ENCODE measurements around the gene ASB10. TPM values are rescaled to one million over a fixed set of nuclear protein-coding genes. Genes with fewer than 3 reads are reported as not detected.
A peak's percentile ranks its signal among the peaks of the same experiment; 100 is the strongest.

The ASB10 gene
- total RNA-seq, 1 donor from 2014 or later: not detected

DNA sequence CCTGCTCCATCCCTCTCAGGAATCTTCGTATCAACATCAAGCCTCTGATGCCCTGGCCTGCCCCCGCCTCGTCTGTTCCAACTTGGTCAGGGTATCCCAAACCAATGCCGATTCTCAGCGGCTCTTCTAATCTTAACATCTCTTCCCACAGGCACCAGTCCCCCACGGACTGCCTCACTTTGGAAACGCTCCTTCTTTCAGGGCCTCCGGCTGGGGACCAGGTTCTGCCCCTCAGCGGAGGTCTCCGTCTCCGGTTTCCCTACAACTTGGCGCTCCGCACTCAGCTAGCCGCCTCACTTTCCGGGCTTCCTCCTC, 39.5 kb upstream of the ASB10 start:
- no peak for DNase-seq (ENCODE audit: low read depth)
- Histone ChIP-seq H3K36me3 (ENCODE audit: control insufficient read depth, insufficient read depth, low read length) (peaks cover 21% of the 10 kb centered on the region), H3K27me3 (ENCODE audit: control insufficient read depth, insufficient read depth, low read length) (no peaks in the 10 kb centered on the region), H3K4me3 (ENCODE audit: low read depth, low read length) (peak overlapping the region; percentile 64)
- FAIRE-seq: no peak
- TF ChIP-seq, protein P1, sequence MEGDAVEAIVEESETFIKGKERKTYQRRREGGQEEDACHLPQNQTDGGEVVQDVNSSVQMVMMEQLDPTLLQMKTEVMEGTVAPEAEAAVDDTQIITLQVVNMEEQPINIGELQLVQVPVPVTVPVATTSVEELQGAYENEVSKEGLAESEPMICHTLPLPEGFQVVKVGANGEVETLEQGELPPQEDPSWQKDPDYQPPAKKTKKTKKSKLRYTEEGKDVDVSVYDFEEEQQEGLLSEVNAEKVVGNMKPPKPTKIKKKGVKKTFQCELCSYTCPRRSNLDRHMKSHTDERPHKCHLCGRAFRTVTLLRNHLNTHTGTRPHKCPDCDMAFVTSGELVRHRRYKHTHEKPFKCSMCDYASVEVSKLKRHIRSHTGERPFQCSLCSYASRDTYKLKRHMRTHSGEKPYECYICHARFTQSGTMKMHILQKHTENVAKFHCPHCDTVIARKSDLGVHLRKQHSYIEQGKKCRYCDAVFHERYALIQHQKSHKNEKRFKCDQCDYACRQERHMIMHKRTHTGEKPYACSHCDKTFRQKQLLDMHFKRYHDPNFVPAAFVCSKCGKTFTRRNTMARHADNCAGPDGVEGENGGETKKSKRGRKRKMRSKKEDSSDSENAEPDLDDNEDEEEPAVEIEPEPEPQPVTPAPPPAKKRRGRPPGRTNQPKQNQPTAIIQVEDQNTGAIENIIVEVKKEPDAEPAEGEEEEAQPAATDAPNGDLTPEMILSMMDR (IDR thresholded peaks at IDR 0.05; ENCODE audit: insufficient read depth, low read length, severe bottlenecking): no peak

DNA sequence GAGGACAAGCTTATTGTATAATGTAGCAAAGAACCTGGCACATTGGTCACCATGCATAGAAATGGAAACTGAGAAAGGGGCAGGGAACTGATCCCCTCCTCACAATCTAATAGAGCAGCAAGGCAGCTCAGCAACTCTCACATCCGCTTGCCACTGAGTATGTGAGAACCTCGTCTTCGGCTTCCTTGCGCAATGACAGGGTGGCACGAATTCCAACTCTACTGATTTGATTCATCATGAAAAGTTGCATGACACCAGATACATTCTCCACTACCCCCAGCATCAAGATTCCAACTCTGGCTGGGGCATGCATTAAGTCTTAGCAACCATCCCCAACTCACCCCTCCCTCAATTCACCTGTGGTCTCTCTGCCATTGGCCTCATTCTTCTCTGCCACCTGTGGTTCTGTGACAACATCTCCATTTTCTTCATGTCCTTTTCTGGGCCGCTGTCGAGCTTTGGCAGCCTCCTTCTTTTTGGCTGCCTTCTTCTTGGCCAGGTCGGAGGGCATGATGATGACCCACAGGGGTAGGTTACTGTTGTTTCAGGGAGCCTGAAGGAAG, 39.0 kb upstream of the ASB10 start:
- DNase-seq (ENCODE audit: low read depth) (peak; percentile 18), FAIRE-seq (peak; percentile 40)
- no peaks in the 10 kb centered on the region for H3K27me3 ChIP-seq (ENCODE audit: control insufficient read depth, insufficient read depth, low read length)
- H3K36me3 ChIP-seq (ENCODE audit: control insufficient read depth, insufficient read depth, low read length): peaks cover 23% of the 10 kb centered on the region
- H3K4me3 ChIP-seq (ENCODE audit: low read depth, low read length): peak overlapping the region; percentile 64
- TF ChIP-seq, protein P1 (IDR thresholded peaks at IDR 0.05; ENCODE audit: insufficient read depth, low read length, severe bottlenecking): no peak

DNA sequence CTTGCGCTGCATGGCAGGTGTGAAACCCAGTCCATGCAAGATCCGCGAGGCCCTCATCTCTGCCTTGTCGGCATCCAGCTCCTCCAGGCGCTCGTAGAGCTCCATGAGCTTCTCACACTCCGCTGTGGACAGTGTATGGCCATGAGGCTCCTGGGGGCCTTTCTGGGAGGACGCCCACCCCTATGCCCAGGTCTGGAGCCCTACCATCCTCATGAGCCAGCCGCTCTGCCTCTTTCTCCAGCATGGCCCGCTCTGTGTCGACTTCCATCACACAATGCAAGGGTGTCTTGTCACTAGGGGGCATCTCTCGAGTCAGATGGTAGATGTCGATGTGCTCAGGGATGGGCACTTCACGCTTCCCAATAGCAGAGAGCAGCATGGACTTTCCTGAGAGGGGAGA, 36.7 kb upstream of the ASB10 start:
- TF ChIP-seq, protein P1 (IDR thresholded peaks at IDR 0.05; ENCODE audit: insufficient read depth, low read length, severe bottlenecking): no peak
- DNase-seq (ENCODE audit: low read depth): no peak
- Histone ChIP-seq H3K36me3 (ENCODE audit: control insufficient read depth, insufficient read depth, low read length) (peaks cover 33% of the 10 kb centered on the region), H3K27me3 (ENCODE audit: control insufficient read depth, insufficient read depth, low read length) (no peaks in the 10 kb centered on the region), H3K4me3 (ENCODE audit: low read depth, low read length) (no peak overlapping the region)
- FAIRE-seq: no peak

DNA sequence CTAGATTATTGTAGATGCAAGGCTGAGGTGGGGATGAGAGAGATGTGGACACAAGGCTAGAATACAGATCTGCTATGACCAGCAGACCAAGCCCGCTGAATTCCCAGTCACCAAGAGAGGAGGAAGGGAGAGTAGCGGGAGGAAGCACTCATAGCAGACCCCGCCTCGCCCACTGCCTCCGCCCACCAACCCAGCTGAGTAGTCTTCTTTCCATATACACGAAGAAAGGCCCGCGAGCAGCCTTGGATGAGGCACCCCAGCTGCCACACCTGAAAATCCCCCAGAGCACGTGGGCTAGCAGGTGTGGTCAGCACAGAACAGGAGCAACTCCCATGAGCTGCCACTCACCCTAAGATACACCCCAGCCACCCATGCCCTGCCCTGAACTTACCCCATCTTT, 31.1 kb upstream of the ASB10 start:
- Histone ChIP-seq H3K4me3 (ENCODE audit: low read depth, low read length) (no peak overlapping the region), H3K36me3 (ENCODE audit: control insufficient read depth, insufficient read depth, low read length) (peaks cover 38% of the 10 kb centered on the region), H3K27me3 (ENCODE audit: control insufficient read depth, insufficient read depth, low read length) (no peaks in the 10 kb centered on the region)
- TF ChIP-seq, protein P1 (IDR thresholded peaks at IDR 0.05; ENCODE audit: insufficient read depth, low read length, severe bottlenecking): no peak
- no peak for FAIRE-seq
- no peak for DNase-seq (ENCODE audit: low read depth)

DNA sequence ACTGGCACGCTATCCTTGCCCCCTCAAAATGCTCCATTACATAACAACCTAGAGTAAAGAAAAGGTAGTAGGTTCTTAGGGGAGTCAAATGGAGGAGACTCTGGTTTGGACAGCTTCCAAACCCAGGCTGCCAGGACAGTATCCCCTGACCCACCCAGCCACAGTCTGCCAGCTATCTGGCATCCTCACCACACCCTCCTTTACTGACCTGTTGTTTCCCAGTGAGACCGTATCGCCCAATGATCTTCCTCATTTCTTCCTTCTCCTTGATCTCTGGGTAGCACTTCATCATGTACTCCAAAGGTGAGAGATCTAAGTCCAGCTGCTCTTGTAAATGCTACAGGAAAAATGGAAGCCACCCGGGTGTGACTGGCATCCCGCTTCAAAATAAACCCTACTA, 28.3 kb upstream of the ASB10 start:
- FAIRE-seq (no peak), DNase-seq (ENCODE audit: low read depth) (no peak)
- peaks cover 24% of the 10 kb centered on the region for H3K36me3 ChIP-seq (ENCODE audit: control insufficient read depth, insufficient read depth, low read length)
- H3K27me3 ChIP-seq (ENCODE audit: control insufficient read depth, insufficient read depth, low read length): no peaks in the 10 kb centered on the region
- no peak overlapping the region for H3K4me3 ChIP-seq (ENCODE audit: low read depth, low read length)
- TF ChIP-seq, protein P1 (IDR thresholded peaks at IDR 0.05; ENCODE audit: insufficient read depth, low read length, severe bottlenecking): no peak

DNA sequence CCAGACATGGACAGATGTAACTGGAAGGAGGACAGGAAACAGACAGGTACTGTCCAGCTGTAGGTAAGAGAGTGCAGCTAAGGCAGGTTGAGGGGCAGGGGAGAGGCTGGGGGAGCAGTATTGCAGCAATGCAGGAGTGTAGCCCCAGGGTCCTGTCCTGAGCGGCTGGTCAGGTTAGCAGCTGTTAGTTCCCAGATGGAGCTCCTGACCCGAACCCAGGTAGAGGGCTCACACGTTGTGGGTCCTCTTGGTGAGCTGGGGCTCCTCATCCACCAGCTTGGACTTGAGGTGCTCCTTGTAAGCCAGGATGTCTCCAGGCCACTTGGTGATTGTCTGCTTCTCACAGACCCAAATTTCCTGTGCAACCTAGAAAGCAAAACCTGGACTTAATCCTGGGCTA, 26.8 kb upstream of the ASB10 start:
- DNase-seq (ENCODE audit: low read depth) (no peak), FAIRE-seq (no peak)
- TF ChIP-seq, protein P1 (IDR thresholded peaks at IDR 0.05; ENCODE audit: insufficient read depth, low read length, severe bottlenecking): no peak
- H3K36me3 ChIP-seq (ENCODE audit: control insufficient read depth, insufficient read depth, low read length): peaks cover 19% of the 10 kb centered on the region
- H3K4me3 ChIP-seq (ENCODE audit: low read depth, low read length): no peak overlapping the region
- no peaks in the 10 kb centered on the region for H3K27me3 ChIP-seq (ENCODE audit: control insufficient read depth, insufficient read depth, low read length)
